ENCODE data around the gene PSMA6.

DNA sequence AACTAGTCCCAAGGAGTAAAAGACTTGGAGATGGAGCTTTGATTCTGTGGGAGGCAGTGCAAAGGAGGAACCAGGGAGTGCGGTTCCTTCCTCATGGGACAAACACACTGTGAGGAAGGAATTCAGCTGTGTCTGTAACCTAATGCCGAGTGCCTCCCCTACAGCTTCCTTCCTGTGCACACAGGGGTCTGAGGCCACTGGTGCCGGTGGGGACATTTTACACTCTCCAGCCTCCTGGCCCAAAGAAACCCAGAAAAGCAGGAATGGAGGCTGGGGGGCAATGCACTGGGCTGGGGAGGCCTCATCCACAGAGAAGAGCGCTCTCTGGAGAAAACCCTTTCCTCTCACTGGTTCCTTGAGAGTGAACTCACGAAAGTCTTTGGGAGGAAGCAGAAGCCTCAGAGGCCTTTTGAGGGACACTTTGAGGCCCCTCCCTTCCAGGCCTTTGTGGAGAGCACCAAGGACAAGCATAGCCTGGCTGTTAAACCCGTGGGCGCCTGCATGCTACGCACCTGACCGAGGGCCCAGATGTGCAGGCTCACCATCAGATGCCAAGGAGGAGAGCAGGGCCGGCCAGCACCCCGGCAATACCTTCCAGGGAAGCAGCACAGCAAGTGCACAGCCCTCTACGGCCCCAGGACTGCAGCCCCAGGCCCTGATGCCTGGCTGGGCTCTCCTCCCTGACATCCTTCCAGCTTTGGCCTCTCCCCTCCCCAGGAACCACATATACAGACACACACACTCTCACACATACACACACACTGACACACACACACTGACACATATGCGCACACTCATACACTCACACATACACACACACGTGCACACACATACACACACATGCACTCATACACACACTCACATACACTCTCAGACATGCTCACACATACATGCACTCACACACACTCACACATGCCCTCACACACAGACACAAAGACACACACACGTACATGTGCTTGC lies 60.4 kb downstream of the PSMA6 start:
- TF ChIP-seq, protein P1, sequence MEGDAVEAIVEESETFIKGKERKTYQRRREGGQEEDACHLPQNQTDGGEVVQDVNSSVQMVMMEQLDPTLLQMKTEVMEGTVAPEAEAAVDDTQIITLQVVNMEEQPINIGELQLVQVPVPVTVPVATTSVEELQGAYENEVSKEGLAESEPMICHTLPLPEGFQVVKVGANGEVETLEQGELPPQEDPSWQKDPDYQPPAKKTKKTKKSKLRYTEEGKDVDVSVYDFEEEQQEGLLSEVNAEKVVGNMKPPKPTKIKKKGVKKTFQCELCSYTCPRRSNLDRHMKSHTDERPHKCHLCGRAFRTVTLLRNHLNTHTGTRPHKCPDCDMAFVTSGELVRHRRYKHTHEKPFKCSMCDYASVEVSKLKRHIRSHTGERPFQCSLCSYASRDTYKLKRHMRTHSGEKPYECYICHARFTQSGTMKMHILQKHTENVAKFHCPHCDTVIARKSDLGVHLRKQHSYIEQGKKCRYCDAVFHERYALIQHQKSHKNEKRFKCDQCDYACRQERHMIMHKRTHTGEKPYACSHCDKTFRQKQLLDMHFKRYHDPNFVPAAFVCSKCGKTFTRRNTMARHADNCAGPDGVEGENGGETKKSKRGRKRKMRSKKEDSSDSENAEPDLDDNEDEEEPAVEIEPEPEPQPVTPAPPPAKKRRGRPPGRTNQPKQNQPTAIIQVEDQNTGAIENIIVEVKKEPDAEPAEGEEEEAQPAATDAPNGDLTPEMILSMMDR (IDR thresholded peaks at IDR 0.05) = no peak
- TF ChIP-seq POLR2A (IDR thresholded peaks at IDR 0.05) = no peak
